Osteoblast (primary cell): ENCODE data around the gene HOXB8. TPM values are rescaled to one million over a fixed set of nuclear protein-coding genes. Genes with fewer than 3 reads are reported as not detected.

Experiments
- DNase-seq: peaks from one replicate; pipeline ENCODE4 v3.0.0; 2011; ENCODE audit warnings: low spot score, mixed read lengths; ENCODE audit not compliant: insufficient read length; ENCODE audit errors: missing footprints
- H2AFZ ChIP-seq: 2 replicates; pipeline ENCODE4 v1.6.0; 2011; ENCODE audit warnings: mild to moderate bottlenecking, low read length
- H3K27ac ChIP-seq: 2 replicates; pipeline ENCODE4 v1.5.1; 2011; ENCODE audit warnings: mild to moderate bottlenecking, low read depth, low read length, moderate library complexity
- H3K27me3 ChIP-seq: 2 replicates; pipeline ENCODE4 v1.6.0; 2012; ENCODE audit warnings: mild to moderate bottlenecking, control low read depth, inconsistent platforms, low read length, moderate library complexity; ENCODE audit not compliant: insufficient read depth
- H3K36me3 ChIP-seq: 2 replicates; pipeline ENCODE4 v1.5.1; 2011; ENCODE audit warnings: mild to moderate bottlenecking, low read length, control low read depth, moderate library complexity; ENCODE audit not compliant: insufficient read depth
- H3K4me1 ChIP-seq: 2 replicates; pipeline ENCODE4 v1.5.1; 2011; ENCODE audit warnings: mild to moderate bottlenecking, low read length, control low read depth, moderate library complexity; ENCODE audit not compliant: insufficient read depth
- H3K4me2 ChIP-seq: 2 replicates; pipeline ENCODE4 v1.6.0; 2011; ENCODE audit warnings: mild to moderate bottlenecking, low read length; ENCODE audit not compliant: insufficient read depth
- H3K4me3 ChIP-seq: fragments of 200-600 bp; sonication (generic); 3 replicates; pipeline ENCODE4 v1.5.1; 2012; ENCODE audit warnings: mild to moderate bottlenecking, low read length, inconsistent platforms; ENCODE audit not compliant: insufficient read depth
- H3K79me2 ChIP-seq: 2 replicates; pipeline ENCODE4 v1.6.0; 2012; ENCODE audit warnings: mild to moderate bottlenecking, low read length, control low read depth, inconsistent platforms; ENCODE audit not compliant: insufficient read depth
- H3K9me3 ChIP-seq: 2 replicates; pipeline ENCODE4 v1.5.1; 2011; ENCODE audit warnings: low read depth, low read length, control low read depth
- H4K20me1 ChIP-seq: 2 replicates; pipeline ENCODE4 v1.6.0; 2012; ENCODE audit warnings: mild to moderate bottlenecking, low read length, control low read depth; ENCODE audit not compliant: insufficient read depth
- CTCF ChIP-seq: IDR thresholded peaks from 2 replicates; pipeline ENCODE4 v1.5.1; 2011; ENCODE audit warnings: mild to moderate bottlenecking, low read depth, low read length, moderate library complexity; ENCODE audit errors: extremely low read depth
- total RNA-seq: library from RNA; depleted of rRNA; stranded (reverse); fragments of >200 nt; gene quantifications from 2 replicates; pipeline ENCODE4 v1.2.3, GENCODE V29; 2012

The HOXB8 gene
- total RNA-seq, 1 donor, result not detected

DNA sequence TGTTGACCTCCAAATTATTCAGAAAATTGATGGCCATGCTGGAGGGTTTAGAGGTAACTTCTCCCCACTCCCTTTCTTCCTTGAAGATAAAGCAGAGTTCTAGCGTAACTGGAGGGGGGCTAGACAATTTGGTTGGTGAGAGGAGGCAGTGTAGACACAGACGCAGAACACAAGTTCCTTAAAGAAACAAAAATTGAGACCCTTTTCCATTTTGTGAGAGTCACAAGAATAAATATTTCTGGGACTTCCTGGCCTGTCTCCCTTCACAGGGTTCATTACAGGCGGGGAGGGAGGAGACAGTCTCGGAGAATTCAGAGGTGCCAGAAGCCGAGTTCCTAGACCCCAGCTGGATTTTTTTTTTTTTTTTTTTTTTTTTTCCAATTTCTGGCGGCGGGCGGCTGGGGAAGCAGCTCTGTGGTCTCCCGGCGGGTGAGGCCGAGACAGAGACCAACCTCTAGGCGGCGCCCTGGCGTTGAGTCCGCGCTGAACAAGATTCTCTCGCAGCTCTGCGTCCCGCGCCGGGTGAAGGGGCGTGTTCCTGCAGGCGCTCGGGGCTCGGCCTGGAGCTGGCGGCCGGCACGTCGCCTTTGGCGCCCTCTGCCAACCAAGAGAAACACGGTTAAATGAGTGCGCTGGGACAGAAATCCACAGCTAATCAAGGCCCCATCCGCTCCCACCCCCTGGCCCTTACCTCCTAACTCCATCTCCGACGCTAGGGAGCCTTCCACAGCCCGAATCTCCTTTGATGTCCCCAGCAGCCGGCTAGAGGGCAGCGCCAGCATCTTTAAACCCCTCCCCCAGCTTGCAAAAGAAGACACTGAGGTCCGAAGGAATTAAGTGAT is 21.3 kb upstream of the HOXB8 start:
- TF ChIP-seq CTCF, result peak; percentile 47
- Histone ChIP-seq H3K79me2 (no peaks in the 10 kb centered on the region), H4K20me1 (peaks cover 2% of the 10 kb centered on the region), H2AFZ (no peak overlapping the region), H3K4me1 (no peaks in the 10 kb centered on the region), H3K4me3 (no peak overlapping the region), H3K27me3 (peaks cover 100% of the 10 kb centered on the region), H3K27ac (no peak overlapping the region), H3K4me2 (no peak overlapping the region), H3K36me3 (no peaks in the 10 kb centered on the region), H3K9me3 (no peaks in the 10 kb centered on the region)
- peak; percentile 92 for DNase-seq

- peaks cover 2% of the 10 kb centered on the region for H4K20me1 ChIP-seq
- peak; percentile 77 for DNase-seq
- no peak overlapping the region for H2AFZ ChIP-seq
- H3K79me2 ChIP-seq, result no peaks in the 10 kb centered on the region
- no peak for TF ChIP-seq CTCF
- no peaks in the 10 kb centered on the region for H3K9me3 ChIP-seq
- H3K4me1 ChIP-seq, result no peaks in the 10 kb centered on the region
- no peak overlapping the region for H3K4me2 ChIP-seq
- H3K36me3 ChIP-seq, result no peaks in the 10 kb centered on the region
- peaks cover 100% of the 10 kb centered on the region for H3K27me3 ChIP-seq
- no peak overlapping the region for H3K4me3 ChIP-seq
- no peak overlapping the region for H3K27ac ChIP-seq
Observed at GRCh38 chr17:48634493-48635208, 19.6 kb upstream of the HOXB8 start.

DNA sequence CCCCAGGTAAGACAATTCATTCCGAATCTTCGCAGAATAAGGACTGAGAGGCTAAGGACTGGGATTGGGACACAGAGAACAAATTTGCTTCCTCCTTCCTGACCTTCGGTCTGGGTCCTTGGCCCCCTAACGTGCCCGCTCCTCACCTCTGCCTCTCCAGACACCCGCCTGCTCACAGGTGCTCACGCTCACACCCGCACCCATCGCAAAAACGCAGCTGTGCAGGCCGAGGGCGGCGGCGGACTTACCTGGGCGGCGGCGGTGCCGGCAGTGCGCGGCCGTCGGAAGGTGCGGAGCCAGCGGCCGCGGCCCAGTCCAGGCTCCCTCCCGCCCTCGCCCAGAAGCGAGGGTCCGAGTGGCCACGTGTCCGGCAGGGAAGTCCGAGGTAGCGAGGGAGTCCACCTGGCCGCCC is 18.2 kb upstream of the HOXB8 start:
- Histone ChIP-seq H3K79me2 (no peaks in the 10 kb centered on the region), H3K4me3 (no peak overlapping the region), H3K9me3 (no peaks in the 10 kb centered on the region), H3K4me2 (no peak overlapping the region), H3K27me3 (peaks cover 100% of the 10 kb centered on the region), H3K27ac (no peak overlapping the region), H3K36me3 (no peaks in the 10 kb centered on the region), H2AFZ (no peak overlapping the region), H3K4me1 (no peaks in the 10 kb centered on the region), H4K20me1 (peaks cover 2% of the 10 kb centered on the region)
- DNase-seq, result peak; percentile 91
- no peak for TF ChIP-seq CTCF

GRCh38 chr17:48632579-48633265 is 17.6 kb upstream of the HOXB8 start:
- Histone ChIP-seq H3K79me2 (no peaks in the 10 kb centered on the region), H3K9me3 (no peaks in the 10 kb centered on the region), H3K27ac (no peak overlapping the region), H3K4me3 (no peak overlapping the region), H3K36me3 (no peaks in the 10 kb centered on the region), H4K20me1 (peaks cover 2% of the 10 kb centered on the region), H3K4me1 (no peaks in the 10 kb centered on the region), H3K4me2 (no peak overlapping the region), H2AFZ (no peak overlapping the region), H3K27me3 (peaks cover 100% of the 10 kb centered on the region)
- peak; percentile 66 for DNase-seq
- no peak for TF ChIP-seq CTCF
